ENCODE data around the gene TNNI3. TPM values are rescaled to one million over a fixed set of nuclear protein-coding genes. Genes with fewer than 3 reads are reported as not detected.
"Not testable (repeated sequence)": the region's sequence is repeated elsewhere in the genome, so short reads cannot be mapped to it uniquely, and the experiment has no call there.

The TNNI3 gene
- total RNA-seq, 1 donor from 2014 or later, result 3.3 TPM

DNA sequence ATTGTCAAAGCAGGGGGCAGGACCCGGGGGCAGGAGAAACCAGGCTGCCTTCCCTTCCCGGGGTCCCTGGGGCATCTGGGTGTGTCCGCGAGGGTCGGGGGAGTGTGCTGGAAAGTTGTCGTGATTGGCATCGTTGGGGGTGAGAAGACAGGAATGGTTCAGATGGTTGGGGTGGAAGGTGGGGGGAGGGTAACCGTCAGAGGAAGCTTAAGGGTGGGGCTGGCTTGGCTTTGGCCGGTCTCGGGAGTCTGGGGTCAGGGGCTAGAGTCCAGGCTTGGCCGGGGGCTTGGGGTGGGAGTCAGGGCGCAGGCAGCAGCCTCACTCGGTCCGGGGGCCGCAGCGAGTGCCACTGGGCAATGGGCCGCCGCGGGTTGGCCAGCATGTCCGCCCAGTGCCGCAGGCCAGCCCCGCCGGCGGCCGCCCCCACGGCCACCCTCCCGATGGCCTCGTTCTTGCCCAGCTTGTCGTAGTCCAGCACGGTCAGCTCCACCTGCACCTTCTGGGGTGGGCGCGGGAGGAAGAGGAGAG is 15.7 kb upstream of the TNNI3 start:
- Mint-ChIP-seq H3K9me3 (ENCODE audit: unreplicated experiment) (peaks cover 11% of the 10 kb centered on the region), H3K27ac (ENCODE audit: unreplicated experiment) (no peak overlapping the region), H3K27me3 (ENCODE audit: unreplicated experiment) (peaks cover 25% of the 10 kb centered on the region), H3K4me3 (ENCODE audit: unreplicated experiment) (peak overlapping the region; percentile 83), H3K36me3 (ENCODE audit: unreplicated experiment) (no peaks in the 10 kb centered on the region), H3K4me1 (ENCODE audit: low read depth, unreplicated experiment) (peaks cover 8% of the 10 kb centered on the region)
- peak; percentile 34 for DNase-seq
- TF ChIP-seq, protein P1, sequence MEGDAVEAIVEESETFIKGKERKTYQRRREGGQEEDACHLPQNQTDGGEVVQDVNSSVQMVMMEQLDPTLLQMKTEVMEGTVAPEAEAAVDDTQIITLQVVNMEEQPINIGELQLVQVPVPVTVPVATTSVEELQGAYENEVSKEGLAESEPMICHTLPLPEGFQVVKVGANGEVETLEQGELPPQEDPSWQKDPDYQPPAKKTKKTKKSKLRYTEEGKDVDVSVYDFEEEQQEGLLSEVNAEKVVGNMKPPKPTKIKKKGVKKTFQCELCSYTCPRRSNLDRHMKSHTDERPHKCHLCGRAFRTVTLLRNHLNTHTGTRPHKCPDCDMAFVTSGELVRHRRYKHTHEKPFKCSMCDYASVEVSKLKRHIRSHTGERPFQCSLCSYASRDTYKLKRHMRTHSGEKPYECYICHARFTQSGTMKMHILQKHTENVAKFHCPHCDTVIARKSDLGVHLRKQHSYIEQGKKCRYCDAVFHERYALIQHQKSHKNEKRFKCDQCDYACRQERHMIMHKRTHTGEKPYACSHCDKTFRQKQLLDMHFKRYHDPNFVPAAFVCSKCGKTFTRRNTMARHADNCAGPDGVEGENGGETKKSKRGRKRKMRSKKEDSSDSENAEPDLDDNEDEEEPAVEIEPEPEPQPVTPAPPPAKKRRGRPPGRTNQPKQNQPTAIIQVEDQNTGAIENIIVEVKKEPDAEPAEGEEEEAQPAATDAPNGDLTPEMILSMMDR (IDR thresholded peaks at IDR 0.05; ENCODE audit: partially characterized antibody, unreplicated experiment), result no peak

GRCh38 chr19:55172741-55173140 is 15.2 kb upstream of the TNNI3 start:
- TF ChIP-seq, protein P1 (IDR thresholded peaks at IDR 0.05; ENCODE audit: partially characterized antibody, unreplicated experiment), result no peak
- Mint-ChIP-seq H3K4me1 (ENCODE audit: low read depth, unreplicated experiment) (peaks cover 8% of the 10 kb centered on the region), H3K9me3 (ENCODE audit: unreplicated experiment) (peaks cover 10% of the 10 kb centered on the region), H3K4me3 (ENCODE audit: unreplicated experiment) (peak overlapping the region; percentile 83), H3K27ac (ENCODE audit: unreplicated experiment) (peak overlapping the region; percentile 89), H3K36me3 (ENCODE audit: unreplicated experiment) (no peaks in the 10 kb centered on the region), H3K27me3 (ENCODE audit: unreplicated experiment) (peaks cover 25% of the 10 kb centered on the region)
- no peak for DNase-seq

DNA sequence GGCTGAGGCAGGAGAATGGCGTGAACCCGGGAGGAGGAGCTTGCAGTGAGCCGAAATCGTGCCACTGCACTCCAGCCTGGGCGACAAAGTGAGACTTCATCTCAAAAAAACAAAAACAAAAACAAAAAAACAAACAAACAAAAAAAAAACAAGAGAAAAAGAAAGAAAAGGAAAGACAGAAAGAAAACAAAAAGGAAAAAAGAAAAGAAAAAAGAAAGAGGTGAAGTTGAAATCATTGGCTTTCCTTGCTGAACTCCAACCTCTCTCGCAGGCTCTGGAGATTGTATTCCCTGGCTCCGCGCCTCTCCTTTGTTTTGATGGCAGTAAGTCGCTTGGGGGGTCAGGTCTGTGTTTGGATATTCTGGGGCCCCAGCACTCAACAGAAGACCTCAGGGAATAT is 14.8 kb upstream of the TNNI3 start:
- not testable (repeated sequence) for H3K36me3 Mint-ChIP-seq (ENCODE audit: unreplicated experiment); DNase-seq; H3K9me3 Mint-ChIP-seq (ENCODE audit: unreplicated experiment); H3K4me1 Mint-ChIP-seq (ENCODE audit: low read depth, unreplicated experiment)
- H3K27me3 Mint-ChIP-seq (ENCODE audit: unreplicated experiment), result peaks cover 25% of the 10 kb centered on the region
- H3K4me3 Mint-ChIP-seq (ENCODE audit: unreplicated experiment), result peak overlapping the region; percentile 83
- peak overlapping the region; percentile 89 for H3K27ac Mint-ChIP-seq (ENCODE audit: unreplicated experiment)

- Mint-ChIP-seq H3K9me3 (ENCODE audit: unreplicated experiment) (peaks cover 9% of the 10 kb centered on the region), H3K4me1 (ENCODE audit: low read depth, unreplicated experiment) (peaks cover 8% of the 10 kb centered on the region), H3K27ac (ENCODE audit: unreplicated experiment) (no peak overlapping the region), H3K27me3 (ENCODE audit: unreplicated experiment) (peaks cover 29% of the 10 kb centered on the region), H3K36me3 (ENCODE audit: unreplicated experiment) (no peaks in the 10 kb centered on the region), H3K4me3 (ENCODE audit: unreplicated experiment) (peak overlapping the region; percentile 35)
- DNase-seq, result no peak
- TF ChIP-seq, protein P1 (IDR thresholded peaks at IDR 0.05; ENCODE audit: partially characterized antibody, unreplicated experiment), result no peak
Measured at GRCh38 chr19:55171440-55171839, 13.9 kb upstream of the TNNI3 start.

GRCh38 chr19:55169136-55169535 is 11.6 kb upstream of the TNNI3 start:
- H3K27me3 Mint-ChIP-seq (ENCODE audit: unreplicated experiment), result peaks cover 27% of the 10 kb centered on the region
- no peak overlapping the region for H3K27ac Mint-ChIP-seq (ENCODE audit: unreplicated experiment)
- TF ChIP-seq, protein P1 (IDR thresholded peaks at IDR 0.05; ENCODE audit: partially characterized antibody, unreplicated experiment), result no peak
- H3K9me3 Mint-ChIP-seq (ENCODE audit: unreplicated experiment), result peaks cover 7% of the 10 kb centered on the region
- DNase-seq, result no peak
- H3K36me3 Mint-ChIP-seq (ENCODE audit: unreplicated experiment), result no peaks in the 10 kb centered on the region
- H3K4me3 Mint-ChIP-seq (ENCODE audit: unreplicated experiment), result no peak overlapping the region
- H3K4me1 Mint-ChIP-seq (ENCODE audit: low read depth, unreplicated experiment), result peaks cover 8% of the 10 kb centered on the region
